WERI-Rb-1 (cell line): ENCODE measurements around the gene ALG8.

Experiments used
- DNase-seq: peaks from one replicate; pipeline ENCODE4 v3.0.0-alpha.2; 2020
- H3K27ac ChIP-seq: fragments of 250-450 bp; sonication (Bioruptor Pico); 2 replicates; pipeline ENCODE4 v1.5.1; 2020; ENCODE audit warnings: mild to moderate bottlenecking, moderate library complexity
- H3K27me3 ChIP-seq: fragments of 250-450 bp; sonication (Bioruptor Pico); 2 replicates; pipeline ENCODE4 v1.5.1; 2021; ENCODE audit warnings: mild to moderate bottlenecking, low read depth, moderate library complexity; ENCODE audit not compliant: insufficient read depth, severe bottlenecking
- H3K36me3 ChIP-seq: fragments of 250-450 bp; sonication (Bioruptor Pico); 2 replicates; pipeline ENCODE4 v1.5.1; 2020; ENCODE audit warnings: mild to moderate bottlenecking, moderate library complexity
- H3K4me3 ChIP-seq: 2 replicates; pipeline ENCODE4 v1.5.1; 2011; ENCODE audit warnings: low read depth, mild to moderate bottlenecking, control low read depth, low read length
- H3K9me3 ChIP-seq: fragments of 250-450 bp; sonication (Bioruptor Pico); 2 replicates; pipeline ENCODE4 v1.5.1; 2021; ENCODE audit warnings: mild to moderate bottlenecking, moderate library complexity; ENCODE audit not compliant: severe bottlenecking
- CTCF ChIP-seq: IDR thresholded peaks from 2 replicates; pipeline ENCODE4 v1.5.1; 2011; ENCODE audit warnings: low read depth, mild to moderate bottlenecking, control low read depth, inconsistent platforms, low read length

ALG8 gene

DNA sequence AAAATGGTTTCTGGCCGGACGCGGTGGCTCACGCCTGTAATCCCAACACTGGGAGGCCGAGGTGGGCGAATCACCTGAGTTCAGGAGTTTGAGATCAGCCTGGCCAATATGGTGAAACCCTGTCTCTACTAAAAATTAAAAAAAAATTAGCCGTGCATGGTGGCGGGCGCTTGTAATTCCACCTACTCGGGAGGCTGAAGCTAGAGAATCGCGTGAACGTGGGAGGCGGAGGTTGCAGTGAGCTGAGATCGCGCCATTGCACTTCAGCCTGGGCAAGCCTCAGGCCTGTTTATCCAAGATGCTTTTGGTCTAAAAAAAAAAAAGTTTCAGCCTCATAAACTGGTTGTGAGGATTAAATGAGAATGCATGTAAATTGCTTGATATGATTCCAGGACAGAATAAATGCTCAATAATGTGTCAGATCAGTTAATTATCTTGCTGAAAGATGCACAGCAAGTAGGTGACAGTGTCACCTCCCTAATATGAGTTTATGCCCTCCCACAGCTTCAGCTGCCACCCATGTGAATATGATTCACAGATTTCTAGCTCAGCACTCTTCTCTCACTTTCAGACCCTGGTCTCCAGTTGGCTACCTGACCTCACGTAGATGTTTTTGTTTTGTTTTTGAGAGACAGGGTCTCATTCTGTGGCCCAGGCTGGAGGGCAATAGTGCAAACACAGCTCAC is 1.1 kb upstream of the ALG8 start:
- H3K27ac ChIP-seq: no peak overlapping the region; the same call in 1 of the 2 replicates

GRCh38 chr11:78138694-78139421 is 568 bp downstream of the ALG8 start:
- Histone ChIP-seq H3K27me3 (no peaks in the 10 kb centered on the region), H3K36me3 (peaks cover 22% of the 10 kb centered on the region), H3K9me3 (no peaks in the 10 kb centered on the region), H3K4me3 (peak overlapping the region; percentile 71), H3K27ac (peak overlapping the region; percentile 84)
- no peak for TF ChIP-seq CTCF
- no peak for DNase-seq

More for the DNA sequence above, 1.1 kb upstream of the ALG8 start:
- Histone ChIP-seq H3K27me3 (no peaks in the 10 kb centered on the region), H3K4me3 (peak overlapping the region; percentile 71), H3K36me3 (peaks cover 18% of the 10 kb centered on the region), H3K9me3 (no peaks in the 10 kb centered on the region)
- DNase-seq: no peak
- no peak for TF ChIP-seq CTCF

GRCh38 chr11:78138291-78138690 is 1.1 kb downstream of the ALG8 start:
- Histone ChIP-seq H3K36me3 (peaks cover 22% of the 10 kb centered on the region), H3K4me3 (no peak overlapping the region), H3K27me3 (no peaks in the 10 kb centered on the region), H3K27ac (no peak overlapping the region), H3K9me3 (no peaks in the 10 kb centered on the region)
- TF ChIP-seq CTCF: no peak
- no peak for DNase-seq

- Histone ChIP-seq H3K27ac (no peak overlapping the region), H3K4me3 (no peak overlapping the region), H3K9me3 (no peaks in the 10 kb centered on the region), H3K27me3 (no peaks in the 10 kb centered on the region), H3K36me3 (peaks cover 17% of the 10 kb centered on the region; the same call in 1 of the 2 replicates)
- no peak for DNase-seq
- TF ChIP-seq CTCF: no peak
These were observed 7.0 kb downstream of the ALG8 start for GRCh38 chr11:78132475-78132874.

DNA sequence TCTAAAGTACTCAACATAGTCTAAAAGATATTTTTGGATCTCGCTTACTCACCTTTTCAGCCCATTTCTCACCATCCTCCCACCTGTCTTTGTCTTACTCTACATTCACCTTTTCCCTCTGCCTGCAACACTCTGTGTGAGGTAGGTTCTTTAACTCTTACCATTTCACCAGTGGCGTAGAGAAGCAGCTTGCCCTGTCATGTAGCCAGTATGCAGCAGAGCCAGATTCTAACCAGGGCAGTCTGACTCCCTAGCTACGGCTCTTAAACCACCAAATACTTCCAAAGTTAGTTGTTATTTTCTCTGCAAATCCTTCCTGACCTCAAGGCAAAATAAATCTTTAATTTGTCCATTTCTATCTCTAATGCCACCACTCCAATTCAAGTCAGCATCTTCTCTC is 7.5 kb downstream of the ALG8 start:
- Histone ChIP-seq H3K27me3 (no peaks in the 10 kb centered on the region), H3K36me3 (peaks cover 12% of the 10 kb centered on the region; the same call in 1 of the 2 replicates), H3K9me3 (no peaks in the 10 kb centered on the region), H3K4me3 (no peak overlapping the region), H3K27ac (no peak overlapping the region)
- no peak for DNase-seq
- TF ChIP-seq CTCF: no peak
